Cardiac fibroblast (primary cell): ENCODE measurements around the gene GPX1.

Source experiments
- DNase-seq, 2 donors: peaks; one replicate each; pipeline versions ENCODE4 v3.0.0 to v3.0.0-alpha.2; 2010; ENCODE audit warnings: low read depth in 2 of 2
- H3K4me3 ChIP-seq, 2 donors: replicated peaks in 1 of 2; 1 replicate in 1 of 2; 2 replicates in 1 of 2; pipeline ENCODE4 v1.5.1; 2011; ENCODE audit warnings: low read depth in 2 of 2, low read length in 2 of 2, mild to moderate bottlenecking in 2 of 2, moderate library complexity in 1 of 2
- CTCF ChIP-seq: IDR thresholded peaks from one replicate; pipeline ENCODE4 v1.5.1; 2011; ENCODE audit warnings: low read depth, mild to moderate bottlenecking, low read length, inconsistent platforms

Gene GPX1

GRCh38 chr3:49311283-49311682 is 46.9 kb downstream of the GPX1 start:
- no peak for TF ChIP-seq CTCF
- H3K4me3 ChIP-seq, result no peak overlapping the region
- no peak for DNase-seq

GRCh38 chr3:49310677-49311076 is 47.5 kb downstream of the GPX1 start:
- no peak overlapping the region for H3K4me3 ChIP-seq
- TF ChIP-seq CTCF, result no peak

More at GRCh38 chr3:49310677-49311076, 47.5 kb downstream of the GPX1 start:
- DNase-seq, result no peak
